Motor neuron (in vitro differentiated cells): ENCODE data around the gene FLRT3. TPM values are rescaled to one million over a fixed set of nuclear protein-coding genes. Genes with fewer than 3 reads are reported as not detected.
A peak's percentile ranks its signal among the peaks of the same experiment; 100 is the strongest.

ENCODE experiments used
- ATAC-seq, 8 experiments: fragments of 200-7000 bp; cut with Tn5 transposase; replicated peaks in 6 of 8; 2 replicates each; pipeline ENCODE4 v1.8.0; 2021; ENCODE audit warnings: mild to moderate bottlenecking in 8 of 8, moderate library complexity in 8 of 8
- H3K27ac ChIP-seq, 2 donors: fragments of 250-450 bp; sonication (Bioruptor Pico); 2 replicates each; pipeline ENCODE4 v1.9.0; 2021; ENCODE audit warnings: antibody characterized with exemption in 2 of 2, mild to moderate bottlenecking in 2 of 2, moderate library complexity in 1 of 2
- H3K4me1 ChIP-seq, 2 donors: fragments of 250-450 bp; sonication (Bioruptor Pico); replicated peaks in 1 of 2; 2 replicates each; pipeline ENCODE4 v1.6.1; 2021; ENCODE audit warnings: antibody characterized with exemption in 2 of 2, mild to moderate bottlenecking in 2 of 2, moderate library complexity in 1 of 2
- H3K4me3 ChIP-seq, 5 donors: fragments of 250-450 bp; sonication (Bioruptor Pico); 2 replicates each; pipeline ENCODE4 v1.9.0; 2021; ENCODE audit warnings: antibody characterized with exemption in 5 of 5, mild to moderate bottlenecking in 5 of 5, moderate library complexity in 4 of 5
- WGBS, 10 experiments: fragments of 450-650 bp; shearing (Covaris generic); methylation state at CpG; one replicate each; pipeline ENCODE4 v1.0.0; 2022; 5-methylcytosine and 5-hydroxymethylcytosine counted together
- in situ Hi-C, 9 experiments: fragments of 400-800 bp; cut with MboI; loops; one replicate each; pipeline ENCODE4 v1.15.0; 2021; ENCODE audit warnings: low sequenced_read_pairs in 9 of 9, low pct_unique_long_range_greater_than_20kb in 2 of 9; ENCODE audit not compliant: unreplicated experiment in 9 of 9
- total RNA-seq, 8 experiments: library from RNA; unstranded; fragments of 300-600 nt; gene quantifications; 2 replicates each; pipeline versions ENCODE4 v1.2.3 to v1.2.4, GENCODE V29; 2022

FLRT3 gene
- total RNA-seq, 8 experiments from 2014 or later, result 1.4 to 22.1 (median 13.3) TPM

- no peaks in the 10 kb centered on the region for H3K4me1 ChIP-seq
- H3K27ac ChIP-seq, result no peak overlapping the region
- WGBS, 10 experiments, result 88 to 100% (median 96%) methylated on average over 1 to 5 of the region's 5 CpGs; no CpG with 5 or more reads in 1 of the 10 experiments
- peak in 1 of 8 experiments; percentile 38 for ATAC-seq
- no peak overlapping the region for H3K4me3 ChIP-seq
- in situ Hi-C loops, result no loop called here
These were observed 26.3 kb downstream of the FLRT3 start for GRCh38 chr20:14310977-14311627.

GRCh38 chr20:14307956-14308355, 29.5 kb downstream of the FLRT3 start:
- WGBS, 10 experiments, result 67 to 100% (median 100%) methylated on average over 1 to 2 of the region's 2 CpGs; no CpG with 5 or more reads in 3 of the 10 experiments

GRCh38 chr20:14304472-14304871, 32.9 kb downstream of the FLRT3 start:
- WGBS, 10 experiments, result 33 to 100% (median 82%) methylated on average over 1 of the region's 1 CpG; no CpG with 5 or more reads in 2 of the 10 experiments
- H3K4me1 ChIP-seq, result peaks cover 0 to 11% of the 10 kb centered on the region in 2 donors
- in situ Hi-C loops, result no loop called here
- ATAC-seq, result no peak
- no peak overlapping the region for H3K27ac ChIP-seq
- no peak overlapping the region for H3K4me3 ChIP-seq

More at GRCh38 chr20:14307956-14308355, 29.5 kb downstream of the FLRT3 start:
- no peak overlapping the region for H3K27ac ChIP-seq
- H3K4me1 ChIP-seq, result peaks cover 0 to 11% of the 10 kb centered on the region in 2 donors
- in situ Hi-C loops, result no loop called here
- ATAC-seq, result no peak
- H3K4me3 ChIP-seq, result no peak overlapping the region

GRCh38 chr20:14303651-14304050, 33.8 kb downstream of the FLRT3 start:
- no peak for ATAC-seq
- peaks cover 0 to 11% of the 10 kb centered on the region in 2 donors for H3K4me1 ChIP-seq
- H3K4me3 ChIP-seq, result no peak overlapping the region
- in situ Hi-C loops, result no loop called here
- H3K27ac ChIP-seq, result no peak overlapping the region

- no peak overlapping the region for H3K4me3 ChIP-seq
- in situ Hi-C loops, result no loop called here
- no peak for ATAC-seq
- 50 to 100% (median 85%) methylated on average over 1 to 6 of the region's 6 CpGs; no CpG with 5 or more reads in 2 of the 10 experiments for WGBS, 10 experiments
- no peak overlapping the region for H3K27ac ChIP-seq
- peaks cover 0 to 11% of the 10 kb centered on the region in 2 donors for H3K4me1 ChIP-seq
These were observed 34.3 kb downstream of the FLRT3 start for GRCh38 chr20:14303106-14303505.

- Histone ChIP-seq H3K27ac (no peak overlapping the region), H3K4me3 (no peak overlapping the region), H3K4me1 (peaks cover 0 to 11% of the 10 kb centered on the region in 2 donors)
- ATAC-seq, result no peak
- WGBS, 10 experiments, result 35 to 100% (median 88%) methylated on average over 2 to 4 of the region's 4 CpGs
- in situ Hi-C loops, result no loop called here
These were observed 37.6 kb downstream of the FLRT3 start for GRCh38 chr20:14299831-14300230.

GRCh38 chr20:14295770-14296309, 41.6 kb downstream of the FLRT3 start:
- Histone ChIP-seq H3K27ac (no peak overlapping the region), H3K4me3 (no peak overlapping the region), H3K4me1 (no peaks in the 10 kb centered on the region)
- in situ Hi-C loops, result no loop called here
- peak in 2 of 8 experiments; percentile 71 to 78 for ATAC-seq
- WGBS, 10 experiments, result 0 to 86% (median 27%) methylated on average over 1 to 3 of the region's 3 CpGs

GRCh38 chr20:14295238-14295637, 42.2 kb downstream of the FLRT3 start:
- WGBS, 10 experiments, result 0 to 100% (median 80%) methylated on average over 1 of the region's 2 CpGs; no CpG with 5 or more reads in 5 of the 10 experiments
- in situ Hi-C loops, result no loop called here
- ATAC-seq, result no peak

GRCh38 chr20:14291502-14291901, 45.9 kb downstream of the FLRT3 start:
- WGBS, 10 experiments, result 75 to 100% (median 92%) methylated on average over 1 of the region's 1 CpG; no CpG with 5 or more reads in 3 of the 10 experiments
- H3K27ac ChIP-seq, result no peak overlapping the region
- H3K4me3 ChIP-seq, result no peak overlapping the region
- H3K4me1 ChIP-seq, result no peaks in the 10 kb centered on the region
- in situ Hi-C loops, result no loop called here
- ATAC-seq, result no peak

More at GRCh38 chr20:14295238-14295637, 42.2 kb downstream of the FLRT3 start:
- Histone ChIP-seq H3K4me1 (no peaks in the 10 kb centered on the region), H3K4me3 (no peak overlapping the region), H3K27ac (no peak overlapping the region)

- in situ Hi-C loops, result no loop called here
- Histone ChIP-seq H3K4me1 (no peaks in the 10 kb centered on the region), H3K4me3 (no peak overlapping the region), H3K27ac (no peak overlapping the region)
- WGBS, 10 experiments, result 14 to 93% (median 70%) methylated on average over 1 to 3 of the region's 3 CpGs; no CpG with 5 or more reads in 1 of the 10 experiments
- ATAC-seq, result peak in 3 of 8 experiments; percentile 22 to 48 (median 37)
These were observed 48.8 kb downstream of the FLRT3 start for GRCh38 chr20:14288341-14289330.

GRCh38 chr20:14284443-14284842, 53.0 kb downstream of the FLRT3 start:
- WGBS, 10 experiments, result 60 to 100% (median 91%) methylated on average over 1 of the region's 1 CpG; no CpG with 5 or more reads in 5 of the 10 experiments
- in situ Hi-C loops, result no loop called here
- no peak for ATAC-seq
- no peak overlapping the region for H3K27ac ChIP-seq
- H3K4me3 ChIP-seq, result no peak overlapping the region
- H3K4me1 ChIP-seq, result no peaks in the 10 kb centered on the region

GRCh38 chr20:14282140-14282539, 55.3 kb downstream of the FLRT3 start:
- in situ Hi-C loops, result no loop called here
- no peak overlapping the region for H3K4me3 ChIP-seq
- WGBS, 10 experiments, result 60 to 100% (median 90%) methylated on average over 2 to 4 of the region's 4 CpGs
- H3K27ac ChIP-seq, result no peak overlapping the region
- no peaks in the 10 kb centered on the region for H3K4me1 ChIP-seq
- ATAC-seq, result no peak
